SKM-1 (cell line): ENCODE data around the gene RRP1B.
"Not testable (repeated sequence)": the region's sequence is repeated elsewhere in the genome, so short reads cannot be mapped to it uniquely, and the experiment has no call there.

Source experiments
- DNase-seq: peaks from one replicate; lab custom pipeline; 2025; ENCODE audit not compliant: unreplicated experiment; lab: John Stamatoyannopoulos, UW

RRP1B gene

GRCh38 chr21:43669828-43670605 lies 10.7 kb downstream of the RRP1B start:
- no peak for DNase-seq

GRCh38 chr21:43675871-43676270 lies 16.5 kb downstream of the RRP1B start:
- no peak for DNase-seq

GRCh38 chr21:43676391-43676790 lies 17.0 kb downstream of the RRP1B start:
- DNase-seq, result no peak

- DNase-seq, result no peak
These were observed 20.6 kb downstream of the RRP1B start for GRCh38 chr21:43679951-43680350.

- DNase-seq, result not testable (repeated sequence)
These were observed 21.1 kb downstream of the RRP1B start for GRCh38 chr21:43680421-43680820.

GRCh38 chr21:43681650-43682049 lies 22.3 kb downstream of the RRP1B start:
- DNase-seq, result no peak

- DNase-seq, result no peak
These were observed 25.1 kb downstream of the RRP1B start for GRCh38 chr21:43684424-43684823.

GRCh38 chr21:43686811-43687565 lies 27.6 kb downstream of the RRP1B start:
- DNase-seq, result no peak

- DNase-seq, result no peak
These were observed 28.4 kb downstream of the RRP1B start for GRCh38 chr21:43687566-43688399.

GRCh38 chr21:43688906-43689305 lies 29.5 kb downstream of the RRP1B start:
- no peak for DNase-seq

GRCh38 chr21:43689556-43690337 lies 30.4 kb downstream of the RRP1B start:
- no peak for DNase-seq

GRCh38 chr21:43690346-43690745 lies 31.0 kb downstream of the RRP1B start:
- no peak for DNase-seq

GRCh38 chr21:43691086-43691795 lies 31.9 kb downstream of the RRP1B start:
- DNase-seq, result no peak

- no peak for DNase-seq
These were observed 32.4 kb downstream of the RRP1B start for GRCh38 chr21:43691801-43692200.

GRCh38 chr21:43692949-43693348 lies 33.6 kb downstream of the RRP1B start:
- no peak for DNase-seq

- no peak for DNase-seq
These were observed 34.6 kb downstream of the RRP1B start for GRCh38 chr21:43693981-43694380.

GRCh38 chr21:43694437-43695079 lies 35.2 kb downstream of the RRP1B start:
- DNase-seq, result no peak

- no peak for DNase-seq
These were observed 36.9 kb downstream of the RRP1B start for GRCh38 chr21:43696214-43696613.

- no peak for DNase-seq
These were observed 38.6 kb downstream of the RRP1B start for GRCh38 chr21:43697758-43698643.
